ENCODE results near the gene FOSL2. TPM values are rescaled to one million over a fixed set of nuclear protein-coding genes. Genes with fewer than 3 reads are reported as not detected.

The FOSL2 gene
- total and polyA plus RNA-seq, 7 donors = 20.1 to 278 (median 74.7) TPM

GRCh38 chr2:28463211-28463816 lies 70.7 kb downstream of the FOSL2 start:
- Histone ChIP-seq H3K9me3 (no peaks in the 10 kb centered on the region), H3K4me3 (no peak overlapping the region), H3K27me3 (ENCODE audit: insufficient read depth in 3 of 3, low read length in 2 of 3) (no peaks in the 10 kb centered on the region), H3K36me3 (ENCODE audit: insufficient read depth in 1 of 2, low read depth in 1 of 2) (no peaks in the 10 kb centered on the region), H3K27ac (no peak overlapping the region), H3K4me1 (no peaks in the 10 kb centered on the region)
- TF ChIP-seq CTCF (IDR thresholded peaks at IDR 0.05) = no peak
- intact Hi-C loops (cut with DNase I) = no loop called here
- DNase-seq = no peak
- ATAC-seq = no peak
- 71 to 72% (median 71%) methylated on average over 6 of the region's 6 CpGs for WGBS, 3 donors

DNA sequence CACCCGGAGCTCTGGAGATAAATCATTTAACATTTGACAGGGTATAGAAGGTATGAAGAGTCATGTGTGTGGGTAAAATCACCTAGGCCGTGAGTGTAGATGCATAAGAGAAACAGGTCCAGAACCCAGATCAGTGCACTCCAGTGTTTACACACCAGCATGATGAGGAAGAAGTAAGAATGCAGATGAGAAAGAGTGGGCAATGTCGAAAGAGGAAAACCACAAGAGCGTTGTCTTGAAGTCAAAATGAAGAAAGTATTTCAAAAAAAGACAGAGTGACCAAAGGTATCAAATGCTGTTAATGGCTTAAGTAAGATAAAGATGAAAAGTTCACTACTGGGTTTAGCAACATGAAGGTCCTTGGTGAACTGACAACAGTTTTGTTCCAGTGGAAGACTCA lies 71.2 kb downstream of the FOSL2 start:
- no peak for ATAC-seq
- Histone ChIP-seq H3K4me1 (no peaks in the 10 kb centered on the region), H3K27me3 (ENCODE audit: insufficient read depth in 3 of 3, low read length in 2 of 3) (no peaks in the 10 kb centered on the region), H3K36me3 (ENCODE audit: insufficient read depth in 1 of 2, low read depth in 1 of 2) (no peaks in the 10 kb centered on the region), H3K4me3 (no peak overlapping the region), H3K9me3 (no peaks in the 10 kb centered on the region), H3K27ac (no peak overlapping the region)
- DNase-seq = no peak
- WGBS, 3 donors = 86 to 90% (median 88%) methylated on average over 4 of the region's 4 CpGs
- intact Hi-C loops (cut with DNase I) = no loop called here
- no peak for TF ChIP-seq CTCF (IDR thresholded peaks at IDR 0.05)

DNA sequence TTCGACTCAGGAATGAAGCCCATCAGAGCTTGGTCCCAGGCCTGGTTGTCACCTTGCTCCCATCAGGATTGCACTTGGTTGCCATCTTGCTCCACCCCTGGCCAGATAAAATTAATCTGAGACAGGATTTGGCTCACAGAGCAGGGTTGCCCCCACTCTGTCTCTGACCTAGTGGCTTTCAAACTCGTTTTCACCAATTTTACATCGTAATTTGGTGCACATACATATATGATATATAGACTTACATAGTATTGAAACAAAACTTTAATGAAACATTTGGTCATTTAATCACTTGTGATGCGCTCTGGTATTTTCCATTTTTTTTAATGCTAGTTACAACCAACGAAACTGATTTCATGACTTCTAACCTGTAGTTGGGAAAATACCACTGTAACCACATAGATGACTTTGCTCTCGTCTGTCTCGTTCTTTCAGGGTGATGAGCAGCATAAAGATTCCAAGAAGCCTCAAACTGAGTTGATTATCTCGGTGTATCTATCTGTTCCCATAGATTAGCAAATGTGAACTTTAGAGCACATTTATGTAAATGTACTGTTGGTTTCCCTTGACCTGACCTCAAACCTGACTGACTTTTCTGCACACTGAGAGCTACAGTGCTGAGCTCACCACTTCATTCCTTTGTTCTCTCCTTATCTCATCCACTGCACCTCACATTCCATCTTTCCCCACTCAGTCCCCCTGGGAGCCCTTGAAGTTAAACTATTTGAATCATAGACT lies 72.7 kb downstream of the FOSL2 start:
- H3K4me3 ChIP-seq = no peak overlapping the region
- no peak for ATAC-seq
- no peaks in the 10 kb centered on the region for H3K4me1 ChIP-seq
- DNase-seq = no peak
- TF ChIP-seq CTCF (IDR thresholded peaks at IDR 0.05) = no peak
- no peaks in the 10 kb centered on the region for H3K27me3 ChIP-seq (ENCODE audit: insufficient read depth in 3 of 3, low read length in 2 of 3)
- intact Hi-C loops (cut with DNase I) = no loop called here
- H3K36me3 ChIP-seq (ENCODE audit: insufficient read depth in 1 of 2, low read depth in 1 of 2) = no peaks in the 10 kb centered on the region
- no peaks in the 10 kb centered on the region for H3K9me3 ChIP-seq
- 71 to 73% (median 72%) methylated on average over 8 of the region's 8 CpGs for WGBS, 3 donors
- H3K27ac ChIP-seq = no peak overlapping the region

Other genes with a start within 250 kb of the FOSL2 start
- gene PLB1, start 103.2 kb downstream of the FOSL2 start, total RNA-seq = 1 to 10 TPM in 3 of 4 donors, under 1 TPM in 1; 0.89 to 4.9 (median 2.0) TPM
- gene PLB1, start 103.2 kb downstream of the FOSL2 start, polyA plus RNA-seq = 1 to 10 TPM in 1 of 3 donors, under 1 TPM in 2; 0.63 to 1.7 (median 0.74) TPM